Pancreas (tissue), 10 donors: ENCODE results near the gene RNF114. TPM values are rescaled to one million over a fixed set of nuclear protein-coding genes. Genes with fewer than 3 reads are reported as not detected.

Experiments used
- ATAC-seq, 4 donors: fragments of 200-7000 bp; cut with Tn5 transposase; one replicate each; pipeline versions ENCODE4 v1.8.0 to v1.9.1; 2020; ENCODE audit warnings: mild to moderate bottlenecking in 4 of 4, moderate library complexity in 4 of 4
- DNase-seq, 6 donors: peaks; one replicate each; pipeline ENCODE4 v3.0.0-alpha.2; 2020
- FAIRE-seq: peaks from 2 replicates; lab custom pipeline; 2012; peaks lifted over from hg19 to GRCh38; lab: Jason Lieb, UNC
- H3K27ac ChIP-seq, 4 donors: fragments of 200-600 bp; sonication (generic); 1 replicate in 3 of 4; 2 replicates in 1 of 4; pipeline versions ENCODE4 v1.5.0 to v1.8.0; 2020
- H3K27me3 ChIP-seq, 4 donors: fragments of 200-600 bp; one replicate each; pipeline ENCODE4 v1.8.0; 2021
- H3K36me3 ChIP-seq, 3 donors: fragments of 200-600 bp; sonication (generic) in 1 of 3; one replicate each; pipeline versions ENCODE4 v1.5.0 to v1.8.0; 2020 to 2021
- H3K4me1 ChIP-seq, 3 donors: fragments of 200-600 bp; one replicate each; pipeline ENCODE4 v1.8.0; 2021
- H3K4me3 ChIP-seq, 4 donors: fragments of 200-600 bp; sonication (generic) in 2 of 4; one replicate each; pipeline versions ENCODE4 v1.5.0 to v1.8.0; 2020 to 2021
- H3K9me3 ChIP-seq, 4 donors: fragments of 200-600 bp; one replicate each; pipeline ENCODE4 v1.8.0; 2021
- WGBS, 2 donors: extraction: QIAGEN DNeasy Blood & Tissue Kit; methylation state at CpG; one replicate each; pipeline ENCODE4 v1.1.7; 2013; 5-methylcytosine and 5-hydroxymethylcytosine counted together
- intact Hi-C, 3 donors: fragments of 100-400 bp; cut with DNase I; formaldehyde crosslinking; loops; one replicate each; pipeline versions ENCODE4 v1.11.1 to v1.14.2; 2022
- polyA plus RNA-seq, 2 donors: library from polyadenylated mRNA; stranded (reverse); fragments of 200-250 nt; gene quantifications; one replicate each; pipeline ENCODE4 v1.2.3, GENCODE V29; 2013
- total RNA-seq, 6 donors: library from RNA; stranded (reverse); fragmentation: NEBNext Ultra II Directional in 4 of 6; extraction: Animal tissue kit (Norgen Biotek cat#: 25700) in 4 of 6; gene quantifications; one replicate each; pipeline versions ENCODE4 v1.2.1 to v1.2.4, GENCODE V29; 2021 to 2023
- TF ChIP-seq, protein P1 (sequence below), 4 donors: fragments of 200-600 bp; sonication (generic) in 3 of 4; IDR thresholded peaks; one replicate each; pipeline versions ENCODE4 v1.5.0 to v1.8.0; 2021; ENCODE audit warnings: antibody characterized with exemption in 4 of 4
- donor health status: healthy with polysubstance abuse.
- donor health status: DM: no; HTN: no; CAD: no; lungs with moderate emphysema.
- donor health status: DM: no; HTN: no; CAD: no.
- donor health status: control.
- donor health status: control.
- donor health status: Bipolar disorder and iron deficiency.
- donor health status: DM: yes; HTN: yes; CAD: no.
- donor health status: DM: no; HTN: no; CAD: no.
- donor health status: DM: no; HTN: no; CAD: no.
- donor health status: DM: yes; HTN: yes; CAD: no.

The RNF114 gene
- total and polyA plus RNA-seq, 8 donors: 33.3 to 61.9 (median 44.0) TPM

DNA sequence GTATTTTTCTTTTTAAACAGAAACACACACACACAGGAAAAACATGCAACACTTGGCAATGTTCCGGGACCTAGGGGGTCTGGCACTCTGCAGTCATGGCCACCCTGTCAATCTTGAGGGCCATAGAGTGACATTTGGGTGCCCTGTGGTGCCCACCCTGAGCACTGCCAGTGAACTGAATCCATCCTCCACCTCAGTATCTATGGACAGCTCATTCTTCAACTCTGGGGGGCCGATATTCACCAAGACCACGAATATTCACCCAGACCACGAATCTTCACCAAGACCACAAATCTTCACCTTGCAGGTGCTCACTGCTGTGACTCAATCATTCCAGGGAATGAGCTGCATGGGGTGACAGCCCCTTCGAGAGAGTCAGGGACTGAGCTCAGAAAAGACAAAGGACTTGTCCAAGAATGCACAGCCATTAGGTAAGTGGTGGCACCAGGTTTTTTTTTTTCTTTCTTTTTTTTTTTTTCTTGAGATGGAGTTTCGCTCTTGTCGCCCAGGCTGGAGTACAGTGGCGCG is 65.7 kb downstream of the RNF114 start:
- WGBS, 2 donors: 82 to 84% methylated on average over 9 of the region's 9 CpGs
- FAIRE-seq (no peak), ATAC-seq (no peak), DNase-seq (no peak)
- TF ChIP-seq, protein P1, sequence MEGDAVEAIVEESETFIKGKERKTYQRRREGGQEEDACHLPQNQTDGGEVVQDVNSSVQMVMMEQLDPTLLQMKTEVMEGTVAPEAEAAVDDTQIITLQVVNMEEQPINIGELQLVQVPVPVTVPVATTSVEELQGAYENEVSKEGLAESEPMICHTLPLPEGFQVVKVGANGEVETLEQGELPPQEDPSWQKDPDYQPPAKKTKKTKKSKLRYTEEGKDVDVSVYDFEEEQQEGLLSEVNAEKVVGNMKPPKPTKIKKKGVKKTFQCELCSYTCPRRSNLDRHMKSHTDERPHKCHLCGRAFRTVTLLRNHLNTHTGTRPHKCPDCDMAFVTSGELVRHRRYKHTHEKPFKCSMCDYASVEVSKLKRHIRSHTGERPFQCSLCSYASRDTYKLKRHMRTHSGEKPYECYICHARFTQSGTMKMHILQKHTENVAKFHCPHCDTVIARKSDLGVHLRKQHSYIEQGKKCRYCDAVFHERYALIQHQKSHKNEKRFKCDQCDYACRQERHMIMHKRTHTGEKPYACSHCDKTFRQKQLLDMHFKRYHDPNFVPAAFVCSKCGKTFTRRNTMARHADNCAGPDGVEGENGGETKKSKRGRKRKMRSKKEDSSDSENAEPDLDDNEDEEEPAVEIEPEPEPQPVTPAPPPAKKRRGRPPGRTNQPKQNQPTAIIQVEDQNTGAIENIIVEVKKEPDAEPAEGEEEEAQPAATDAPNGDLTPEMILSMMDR (IDR thresholded peaks at IDR 0.05): no peak
- intact Hi-C loops: no loop called here
- Histone ChIP-seq H3K9me3 (no peaks in the 10 kb centered on the region), H3K27ac (no peak overlapping the region), H3K4me3 (no peak overlapping the region), H3K36me3 (no peaks in the 10 kb centered on the region), H3K4me1 (no peaks in the 10 kb centered on the region), H3K27me3 (no peaks in the 10 kb centered on the region)

DNA sequence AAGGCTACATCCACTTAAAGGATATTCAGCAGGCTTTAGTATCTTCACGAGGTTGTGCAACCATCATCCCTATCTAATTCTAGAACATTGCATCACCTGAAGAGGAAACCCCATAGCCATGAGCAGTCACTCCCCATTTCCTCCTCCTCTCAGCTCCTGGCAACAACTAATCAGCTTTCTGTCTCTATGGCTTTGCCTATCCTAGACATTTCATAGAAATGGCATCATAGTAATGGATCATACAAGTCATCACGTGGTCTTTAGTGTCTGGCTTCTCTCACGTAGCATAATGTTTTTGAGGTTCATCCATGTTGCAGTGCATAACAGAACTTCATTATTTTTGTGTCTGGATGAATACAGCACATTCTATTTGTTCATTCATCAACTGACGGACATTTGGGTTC is 67.1 kb downstream of the RNF114 start:
- Histone ChIP-seq H3K4me1 (no peaks in the 10 kb centered on the region), H3K4me3 (no peak overlapping the region), H3K27me3 (no peaks in the 10 kb centered on the region), H3K27ac (no peak overlapping the region), H3K36me3 (no peaks in the 10 kb centered on the region), H3K9me3 (no peaks in the 10 kb centered on the region)
- WGBS, 2 donors: 79 to 83% methylated on average over 4 of the region's 4 CpGs
- DNase-seq (no peak), FAIRE-seq (no peak), ATAC-seq (peak in 2 of 4 donors; percentile 48 to 63)
- TF ChIP-seq, protein P1 (IDR thresholded peaks at IDR 0.05): no peak
- intact Hi-C loops: no loop called here

Other genes starting within 250 kb of the RNF114 start
- 10 to 100 TPM in 3 of 6 donors, 1 to 10 TPM in 3; 7.4 to 28.2 (median 9.6) TPM for gene B4GALT5, start 222.5 kb upstream of the RNF114 start, total RNA-seq
- gene B4GALT5, start 222.5 kb upstream of the RNF114 start, polyA plus RNA-seq: 1 to 10 TPM; 5.1 to 7.7 TPM
- 1 to 10 TPM; 4.8 to 8.1 (median 5.9) TPM for gene SLC9A8, start 123.6 kb upstream of the RNF114 start, total RNA-seq
- 1 to 10 TPM; 9.9 TPM for gene SLC9A8, start 123.6 kb upstream of the RNF114 start, polyA plus RNA-seq
- 1 to 10 TPM; 3.9 to 7.0 (median 4.6) TPM for gene SPATA2, start 20.9 kb upstream of the RNF114 start, total RNA-seq
- 1 to 10 TPM; 4.0 to 5.8 TPM for gene SPATA2, start 20.9 kb upstream of the RNF114 start, polyA plus RNA-seq
- 1 to 10 TPM in 2 of 6 donors, under 1 TPM in 4; 0.31 to 1.8 (median 0.52) TPM for gene SNAI1, start 46.6 kb downstream of the RNF114 start, total RNA-seq
- gene SNAI1, start 46.6 kb downstream of the RNF114 start, polyA plus RNA-seq: 1 to 10 TPM; 2.1 to 2.9 TPM
- gene UBE2V1, start 176.8 kb downstream of the RNF114 start, total RNA-seq: 10 to 100 TPM; 43.6 to 61.7 (median 53.3) TPM
- gene UBE2V1, start 176.8 kb downstream of the RNF114 start, polyA plus RNA-seq: 10 to 100 TPM; 37.9 to 59.3 TPM
- gene PEDS1, start 217.3 kb downstream of the RNF114 start, total RNA-seq: 1 to 10 TPM; 3.5 to 9.8 (median 6.1) TPM
- gene PEDS1, start 217.3 kb downstream of the RNF114 start, polyA plus RNA-seq: 10 to 100 TPM in 1 of 2 donors, 1 to 10 TPM in 1; 9.0 to 11.0 TPM